B cell (primary cell): Measurements from ENCODE around the gene ATXN2.

Experiments
- CTCF ChIP-seq: fragments of 200-600 bp; IDR thresholded peaks from one replicate; pipeline ENCODE4 v1.8.0; 2022; ENCODE audit warnings: antibody characterized with exemption, mild to moderate bottlenecking
- EZH2 ChIP-seq: IDR thresholded peaks from 2 replicates; pipeline ENCODE4 v1.6.1; 2012; ENCODE audit warnings: borderline replicate concordance, low read depth, mild to moderate bottlenecking, moderate library complexity, low read length; ENCODE audit not compliant: insufficient read depth, poor library complexity, severe bottlenecking

- TF ChIP-seq CTCF = no peak
- no peak for TF ChIP-seq EZH2
Measured at GRCh38 chr12:111519937-111520336, 79.2 kb downstream of the ATXN2 start.
